Measurements from ENCODE around the gene TPBG.

GRCh38 chr6:82364087-82365015, 734 bp downstream of the TPBG start:
- TF ChIP-seq CTCF (conservative IDR thresholded peaks at IDR 0.05; ENCODE audit: low read depth, low read length), result no peak
- no peak for TF ChIP-seq EZH2 (IDR thresholded peaks at IDR 0.05; ENCODE audit: borderline replicate concordance, low read depth, low read length, poor library complexity, severe bottlenecking)
